ENCODE data around the gene MATN3. TPM values are rescaled to one million over a fixed set of nuclear protein-coding genes. Genes with fewer than 3 reads are reported as not detected.

The MATN3 gene
- total RNA-seq, 1 donor from 2014 or later = 1.2 TPM

- no peak for DNase-seq (ENCODE audit: low spot score)
Observed at GRCh38 chr2:19942199-19942598, 70.3 kb downstream of the MATN3 start.

Other genes with a start within 250 kb of the MATN3 start
- 8.6 TPM for gene TTC32, start 110.7 kb downstream of the MATN3 start, total RNA-seq
- 6.6 TPM for gene WDR35, start 22.6 kb downstream of the MATN3 start, total RNA-seq
- gene LAPTM4A, start 39.0 kb upstream of the MATN3 start, total RNA-seq = 221 TPM
- 2.3 TPM for gene SDC1, start 212.5 kb upstream of the MATN3 start, total RNA-seq